Measurements from ENCODE around the gene TCEAL9. TPM values are rescaled to one million over a fixed set of nuclear protein-coding genes. Genes with fewer than 3 reads are reported as not detected.

TCEAL9 gene
- 0.73 and 0.97 TPM in 2 replicates for total RNA-seq

GRCh38 chrX:103356130-103356798 lies at the start of gene TCEAL9:
TSS of gene TCEAL9 (plus strand) at chrX:103356506. CDS start at chrX:103357685, 1,179 bp downstream.
- Mint-ChIP-seq H3K36me3 (ENCODE audit: low read depth) (no peaks in the 10 kb centered on the region), H3K4me3 (ENCODE audit: low read depth) (peak within 1 kb of the TSS; percentile 69), H3K27ac (peak within 1 kb of the TSS; percentile 19), H3K4me1 (ENCODE audit: low read depth) (peaks cover 5% of the 10 kb centered on the region), H3K27me3 (ENCODE audit: low read depth) (peaks cover 11% of the 10 kb centered on the region), H3K9me3 (no peaks in the 10 kb centered on the region)
- intact Hi-C loops (cut with micrococcal nuclease), result no loop called here
- no peak for DNase-seq (ENCODE audit: low spot score)

- peaks cover 4% of the 10 kb centered on the region for H3K4me1 Mint-ChIP-seq (ENCODE audit: low read depth)
Observed at GRCh38 chrX:103309860-103310554, 46.3 kb upstream of the TCEAL9 start.

GRCh38 chrX:103310555-103311398 lies 45.5 kb upstream of the TCEAL9 start, which contains the start of gene BEX2:
TSS of gene BEX2 (minus strand) at chrX:103310990. CDS start at chrX:103309976, 1,014 bp downstream.
- H3K27me3 Mint-ChIP-seq (ENCODE audit: low read depth), result no peaks in the 10 kb centered on the region
- peaks cover 4% of the 10 kb centered on the region for H3K4me1 Mint-ChIP-seq (ENCODE audit: low read depth)
- no peaks in the 10 kb centered on the region for H3K9me3 Mint-ChIP-seq
- DNase-seq (ENCODE audit: low spot score), result peak; percentile 65
- H3K36me3 Mint-ChIP-seq (ENCODE audit: low read depth), result no peaks in the 10 kb centered on the region
- H3K27ac Mint-ChIP-seq, result no peak within 1 kb of the TSS
- intact Hi-C loops (cut with micrococcal nuclease), result no loop called here
- H3K4me3 Mint-ChIP-seq (ENCODE audit: low read depth), result peak within 1 kb of the TSS; percentile 72

More at GRCh38 chrX:103309860-103310554, 46.3 kb upstream of the TCEAL9 start:
- Mint-ChIP-seq H3K4me3 (ENCODE audit: low read depth) (no peak overlapping the region), H3K36me3 (ENCODE audit: low read depth) (no peaks in the 10 kb centered on the region), H3K27me3 (ENCODE audit: low read depth) (no peaks in the 10 kb centered on the region), H3K9me3 (no peaks in the 10 kb centered on the region), H3K27ac (no peak overlapping the region)
- intact Hi-C loops (cut with micrococcal nuclease), result no loop called here
- no peak for DNase-seq (ENCODE audit: low spot score)

GRCh38 chrX:103311399-103311780 lies 44.9 kb upstream of the TCEAL9 start:
- no peaks in the 10 kb centered on the region for H3K27me3 Mint-ChIP-seq (ENCODE audit: low read depth)
- H3K9me3 Mint-ChIP-seq, result no peaks in the 10 kb centered on the region
- intact Hi-C loops (cut with micrococcal nuclease), result no loop called here
- H3K27ac Mint-ChIP-seq, result no peak overlapping the region
- no peak for DNase-seq (ENCODE audit: low spot score)
- peak overlapping the region; percentile 72 for H3K4me3 Mint-ChIP-seq (ENCODE audit: low read depth)
- H3K4me1 Mint-ChIP-seq (ENCODE audit: low read depth), result peaks cover 4% of the 10 kb centered on the region
- no peaks in the 10 kb centered on the region for H3K36me3 Mint-ChIP-seq (ENCODE audit: low read depth)

GRCh38 chrX:103329991-103330390 lies 26.3 kb upstream of the TCEAL9 start, which contains the start of gene TCEAL7:
TSS of gene TCEAL7 (plus strand) at chrX:103330239. CDS start at chrX:103331404, 1,165 bp downstream.
- intact Hi-C loops (cut with micrococcal nuclease), result no loop called here
- Mint-ChIP-seq H3K9me3 (no peaks in the 10 kb centered on the region), H3K4me3 (ENCODE audit: low read depth) (no peak within 1 kb of the TSS), H3K4me1 (ENCODE audit: low read depth) (peaks cover 4% of the 10 kb centered on the region), H3K27ac (no peak within 1 kb of the TSS), H3K27me3 (ENCODE audit: low read depth) (peaks cover 13% of the 10 kb centered on the region), H3K36me3 (ENCODE audit: low read depth) (no peaks in the 10 kb centered on the region)
- no peak for DNase-seq (ENCODE audit: low spot score)

GRCh38 chrX:103330681-103331288 lies 25.5 kb upstream of the TCEAL9 start:
- H3K9me3 Mint-ChIP-seq, result no peaks in the 10 kb centered on the region
- no peak overlapping the region for H3K4me3 Mint-ChIP-seq (ENCODE audit: low read depth)
- intact Hi-C loops (cut with micrococcal nuclease), result no loop called here
- DNase-seq (ENCODE audit: low spot score), result no peak
- peaks cover 13% of the 10 kb centered on the region for H3K27me3 Mint-ChIP-seq (ENCODE audit: low read depth)
- no peak overlapping the region for H3K27ac Mint-ChIP-seq
- H3K4me1 Mint-ChIP-seq (ENCODE audit: low read depth), result peaks cover 4% of the 10 kb centered on the region
- H3K36me3 Mint-ChIP-seq (ENCODE audit: low read depth), result no peaks in the 10 kb centered on the region

- H3K27me3 Mint-ChIP-seq (ENCODE audit: low read depth), result peaks cover 4% of the 10 kb centered on the region
- no peak for DNase-seq (ENCODE audit: low spot score)
- intact Hi-C loops (cut with micrococcal nuclease), result no loop called here
- H3K4me1 Mint-ChIP-seq (ENCODE audit: low read depth), result no peaks in the 10 kb centered on the region
- H3K4me3 Mint-ChIP-seq (ENCODE audit: low read depth), result no peak overlapping the region
- no peaks in the 10 kb centered on the region for H3K9me3 Mint-ChIP-seq
- H3K36me3 Mint-ChIP-seq (ENCODE audit: low read depth), result no peaks in the 10 kb centered on the region
- no peak overlapping the region for H3K27ac Mint-ChIP-seq
Observed at GRCh38 chrX:103338663-103339062, 17.6 kb upstream of the TCEAL9 start.

- intact Hi-C loops (cut with micrococcal nuclease), result loop anchor here (1.0 kb wide), 1 partner anchor 121 kb away; no protein-coding TSS in a partner anchor
- Mint-ChIP-seq H3K36me3 (ENCODE audit: low read depth) (no peaks in the 10 kb centered on the region), H3K9me3 (no peaks in the 10 kb centered on the region), H3K27me3 (ENCODE audit: low read depth) (peaks cover 2% of the 10 kb centered on the region), H3K4me3 (ENCODE audit: low read depth) (no peak overlapping the region), H3K4me1 (ENCODE audit: low read depth) (no peaks in the 10 kb centered on the region), H3K27ac (no peak overlapping the region)
- DNase-seq (ENCODE audit: low spot score), result no peak
Observed at GRCh38 chrX:103343105-103343504, 13.2 kb upstream of the TCEAL9 start.

- Mint-ChIP-seq H3K4me1 (ENCODE audit: low read depth) (no peaks in the 10 kb centered on the region), H3K9me3 (no peaks in the 10 kb centered on the region), H3K36me3 (ENCODE audit: low read depth) (no peaks in the 10 kb centered on the region), H3K27ac (no peak overlapping the region), H3K4me3 (ENCODE audit: low read depth) (no peak overlapping the region), H3K27me3 (ENCODE audit: low read depth) (peaks cover 2% of the 10 kb centered on the region)
- intact Hi-C loops (cut with micrococcal nuclease), result no loop called here
- no peak for DNase-seq (ENCODE audit: low spot score)
Observed at GRCh38 chrX:103344606-103345005, 11.7 kb upstream of the TCEAL9 start.

- H3K27ac Mint-ChIP-seq, result no peak overlapping the region
- H3K4me1 Mint-ChIP-seq (ENCODE audit: low read depth), result no peaks in the 10 kb centered on the region
- H3K9me3 Mint-ChIP-seq, result no peaks in the 10 kb centered on the region
- intact Hi-C loops (cut with micrococcal nuclease), result no loop called here
- H3K4me3 Mint-ChIP-seq (ENCODE audit: low read depth), result no peak overlapping the region
- H3K36me3 Mint-ChIP-seq (ENCODE audit: low read depth), result no peaks in the 10 kb centered on the region
- peaks cover 2% of the 10 kb centered on the region for H3K27me3 Mint-ChIP-seq (ENCODE audit: low read depth)
- DNase-seq (ENCODE audit: low spot score), result no peak
Observed at GRCh38 chrX:103347682-103348397, 8.5 kb upstream of the TCEAL9 start.

- DNase-seq (ENCODE audit: low spot score), result no peak
- Mint-ChIP-seq H3K4me1 (ENCODE audit: low read depth) (peaks cover 5% of the 10 kb centered on the region), H3K27ac (no peak overlapping the region), H3K9me3 (no peaks in the 10 kb centered on the region), H3K4me3 (ENCODE audit: low read depth) (peak overlapping the region; percentile 69), H3K36me3 (ENCODE audit: low read depth) (no peaks in the 10 kb centered on the region), H3K27me3 (ENCODE audit: low read depth) (peaks cover 11% of the 10 kb centered on the region)
- intact Hi-C loops (cut with micrococcal nuclease), result no loop called here
Observed at GRCh38 chrX:103356858-103357257, 552 bp downstream of the TCEAL9 start.

- no peaks in the 10 kb centered on the region for H3K9me3 Mint-ChIP-seq
- H3K27me3 Mint-ChIP-seq (ENCODE audit: low read depth), result peaks cover 11% of the 10 kb centered on the region
- peaks cover 5% of the 10 kb centered on the region for H3K4me1 Mint-ChIP-seq (ENCODE audit: low read depth)
- intact Hi-C loops (cut with micrococcal nuclease), result no loop called here
- no peaks in the 10 kb centered on the region for H3K36me3 Mint-ChIP-seq (ENCODE audit: low read depth)
- H3K27ac Mint-ChIP-seq, result no peak overlapping the region
- DNase-seq (ENCODE audit: low spot score), result no peak
- H3K4me3 Mint-ChIP-seq (ENCODE audit: low read depth), result no peak overlapping the region
Observed at GRCh38 chrX:103357871-103358270, 1.6 kb downstream of the TCEAL9 start.
